ENCODE results near the gene MYOT. TPM values are rescaled to one million over a fixed set of nuclear protein-coding genes. Genes with fewer than 3 reads are reported as not detected.
A peak's percentile ranks its signal among the peaks of the same experiment; 100 is the strongest.

MYOT gene
- total and polyA plus RNA-seq, 2 experiments from 2014 or later = 0.39 TPM; not detected in 1

DNA sequence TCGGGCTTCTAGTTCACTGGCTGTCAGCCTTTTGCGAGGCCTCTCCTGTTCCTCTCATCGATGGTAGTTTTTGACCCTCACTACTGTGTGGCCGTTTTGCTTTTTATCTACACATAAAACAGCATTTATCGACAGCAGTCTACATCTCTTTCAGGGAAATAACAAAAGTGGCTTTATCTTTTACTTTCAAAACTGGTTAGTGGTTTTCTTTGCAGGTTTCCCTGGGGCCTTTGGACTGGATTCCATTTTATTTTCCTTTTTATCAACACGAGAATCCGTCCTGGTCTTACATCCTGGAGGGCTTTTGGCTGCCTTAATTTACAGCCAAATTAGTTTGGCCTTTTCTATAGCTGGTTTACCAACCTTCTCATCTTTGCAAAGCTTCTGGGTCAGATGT is 20.8 kb downstream of the MYOT start:
- peak overlapping the region; percentile 99 for H2AFZ ChIP-seq
- in situ Hi-C loops (cut with MboI) = no loop called here
- H3K9ac ChIP-seq = peak overlapping the region; percentile 87
- 46 to 54% methylated on average over 7 of the region's 7 CpGs for WGBS, 2 experiments (ENCODE audit: low coverage in 1 of 2, low lambda C conversion rate in 2 of 2, missing lambda C conversion rate in 2 of 2)
- H4K20me1 ChIP-seq (ENCODE audit: insufficient read depth) = no peaks in the 10 kb centered on the region
- peak overlapping the region; percentile 80 for H3K27ac ChIP-seq
- H3K36me3 ChIP-seq (ENCODE audit: low read depth) = no peaks in the 10 kb centered on the region
- peak overlapping the region; percentile 95 for H3K4me2 ChIP-seq (ENCODE audit: unreplicated experiment)
- H3K9me2 ChIP-seq (ENCODE audit: insufficient read depth) = no peaks in the 10 kb centered on the region
- no peaks in the 10 kb centered on the region for H3K79me2 ChIP-seq (ENCODE audit: insufficient read depth)
- H3F3A ChIP-seq (ENCODE audit: insufficient read depth) = no peaks in the 10 kb centered on the region
- no peak for TF ChIP-seq EZH2 (IDR thresholded peaks at IDR 0.05; ENCODE audit: insufficient read depth, poor library complexity, severe bottlenecking)
- TF ChIP-seq EZH2phosphoT487 (IDR thresholded peaks at IDR 0.05; ENCODE audit: insufficient read depth, low read depth) = no peak
- no peaks in the 10 kb centered on the region for H3K9me3 ChIP-seq (ENCODE audit: low read depth)
- no peaks in the 10 kb centered on the region for H3K27me3 ChIP-seq (replicated peaks; ENCODE audit: insufficient read depth)
- peak; percentile 16 for DNase-seq
- H3K4me1 ChIP-seq (ENCODE audit: insufficient read depth) = no peaks in the 10 kb centered on the region
- H3K4me3 ChIP-seq = peak overlapping the region; percentile 70

DNA sequence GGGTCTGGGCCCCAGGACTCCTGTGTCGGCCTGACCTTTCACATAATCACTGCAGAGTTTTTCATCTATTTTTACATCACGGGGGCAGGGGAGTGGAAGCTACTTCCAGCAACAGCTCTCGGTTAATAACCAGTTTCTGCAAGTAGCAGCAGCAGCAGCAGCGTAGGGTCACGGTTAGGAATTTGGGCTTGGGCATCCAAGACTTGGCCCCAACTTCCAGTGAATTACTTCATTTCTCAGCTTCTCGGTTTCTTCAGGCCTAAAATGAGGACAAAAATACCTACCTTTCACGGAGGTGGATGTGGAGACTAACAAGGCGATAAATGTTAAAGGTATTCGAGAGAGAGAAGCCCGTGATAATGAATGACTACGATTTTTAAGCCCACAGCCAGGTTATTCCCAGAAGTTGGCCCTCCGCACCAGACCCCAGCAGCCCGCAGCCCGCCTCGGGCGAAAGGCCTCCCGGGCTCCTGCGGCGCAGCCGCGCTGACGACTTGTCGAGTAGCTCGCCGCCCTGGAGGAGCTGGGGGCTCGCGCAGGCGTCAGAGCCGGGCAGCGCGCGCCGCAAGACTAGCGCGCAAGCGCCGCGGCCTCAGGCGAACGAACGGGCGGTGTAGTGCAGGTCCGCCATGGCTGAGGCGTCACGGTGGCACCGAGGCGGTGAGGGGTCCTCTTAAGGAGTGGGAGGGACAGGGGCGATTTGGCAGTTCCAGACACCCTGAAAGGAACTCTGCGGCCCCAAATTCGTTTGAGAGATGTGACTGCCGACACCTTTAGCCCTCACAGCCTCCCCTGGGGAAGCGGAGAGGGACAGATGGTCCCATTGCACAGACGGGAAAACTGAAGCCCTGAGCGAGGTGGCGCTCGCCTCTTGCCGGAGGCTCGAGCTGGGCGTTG is 21.5 kb downstream of the MYOT start, which contains the start of gene PKD2L2:
Gene PKD2L2 (plus strand): TSS at position 595 of the 897 bp plus-strand sequence. CDS start 35 bp downstream, at position 630.
- Histone ChIP-seq H3K36me3 (ENCODE audit: low read depth) (no peaks in the 10 kb centered on the region), H3K9me3 (ENCODE audit: low read depth) (no peaks in the 10 kb centered on the region), H3K4me1 (ENCODE audit: insufficient read depth) (no peaks in the 10 kb centered on the region), H3K4me2 (ENCODE audit: unreplicated experiment) (peak within 1 kb of the TSS; percentile 95), H3K9ac (peak within 1 kb of the TSS; percentile 87), H3K27ac (peak within 1 kb of the TSS; percentile 80), H3K9me2 (ENCODE audit: insufficient read depth) (no peaks in the 10 kb centered on the region), H3K79me2 (ENCODE audit: insufficient read depth) (no peaks in the 10 kb centered on the region), H3K4me3 (peak within 1 kb of the TSS; percentile 70), H4K20me1 (ENCODE audit: insufficient read depth) (no peaks in the 10 kb centered on the region), H3F3A (ENCODE audit: insufficient read depth) (no peaks in the 10 kb centered on the region), H2AFZ (peak within 1 kb of the TSS; percentile 99), H3K27me3 (replicated peaks; ENCODE audit: insufficient read depth) (no peaks in the 10 kb centered on the region)
- TF ChIP-seq EZH2 (IDR thresholded peaks at IDR 0.05; ENCODE audit: insufficient read depth, poor library complexity, severe bottlenecking) (no peak), EZH2phosphoT487 (IDR thresholded peaks at IDR 0.05; ENCODE audit: insufficient read depth, low read depth) (no peak)
- DNase-seq = peak; percentile 94
- WGBS, 2 experiments (ENCODE audit: low coverage in 1 of 2, low lambda C conversion rate in 2 of 2, missing lambda C conversion rate in 2 of 2) = 17 to 18% methylated on average over 54 to 59 of the region's 59 CpGs
- in situ Hi-C loops (cut with MboI) = no loop called here

DNA sequence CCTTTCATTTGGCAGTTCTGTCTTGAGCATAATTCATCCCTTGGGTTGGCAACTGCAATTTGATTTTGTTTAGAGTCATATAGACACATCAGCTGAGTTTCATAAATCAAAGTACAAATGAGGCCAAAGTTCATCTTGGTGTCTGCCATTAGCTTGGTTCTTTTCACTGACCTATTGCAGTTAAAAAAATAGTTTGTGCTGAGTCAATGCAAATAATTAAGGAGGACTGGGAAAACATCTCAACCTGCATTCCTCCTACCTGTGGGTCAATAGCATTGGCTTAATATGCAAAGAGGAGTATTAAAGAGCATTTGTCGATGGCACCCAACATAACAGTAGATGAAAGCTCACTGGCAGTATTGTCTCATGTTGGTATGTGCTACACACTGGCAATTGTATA is 23.2 kb downstream of the MYOT start:
- 83 to 94% methylated on average over 1 of the region's 1 CpG for whole genome bisulfite sequencing, 2 experiments (ENCODE audit: low coverage in 1 of 2, low lambda C conversion rate in 2 of 2, missing lambda C conversion rate in 2 of 2)
- no peak for TF ChIP-seq EZH2 (IDR thresholded peaks at IDR 0.05; ENCODE audit: insufficient read depth, poor library complexity, severe bottlenecking)
- TF ChIP-seq EZH2phosphoT487 (IDR thresholded peaks at IDR 0.05; ENCODE audit: insufficient read depth, low read depth) = no peak
- H3K4me2 ChIP-seq (ENCODE audit: unreplicated experiment) = no peak overlapping the region
- H3K9ac ChIP-seq = no peak overlapping the region
- H2AFZ ChIP-seq = no peak overlapping the region
- no peaks in the 10 kb centered on the region for H3K4me1 ChIP-seq (ENCODE audit: insufficient read depth)
- DNase-seq = no peak
- no peaks in the 10 kb centered on the region for H3K27me3 ChIP-seq (replicated peaks; ENCODE audit: insufficient read depth)
- no peaks in the 10 kb centered on the region for H3K36me3 ChIP-seq (ENCODE audit: low read depth)
- H3F3A ChIP-seq (ENCODE audit: insufficient read depth) = no peaks in the 10 kb centered on the region
- no peaks in the 10 kb centered on the region for H3K9me3 ChIP-seq (ENCODE audit: low read depth)
- no peak overlapping the region for H3K4me3 ChIP-seq
- no peaks in the 10 kb centered on the region for H3K79me2 ChIP-seq (ENCODE audit: insufficient read depth)
- in situ Hi-C loops (cut with MboI) = no loop called here
- no peaks in the 10 kb centered on the region for H3K9me2 ChIP-seq (ENCODE audit: insufficient read depth)
- no peaks in the 10 kb centered on the region for H4K20me1 ChIP-seq (ENCODE audit: insufficient read depth)
- H3K27ac ChIP-seq = no peak overlapping the region

DNA sequence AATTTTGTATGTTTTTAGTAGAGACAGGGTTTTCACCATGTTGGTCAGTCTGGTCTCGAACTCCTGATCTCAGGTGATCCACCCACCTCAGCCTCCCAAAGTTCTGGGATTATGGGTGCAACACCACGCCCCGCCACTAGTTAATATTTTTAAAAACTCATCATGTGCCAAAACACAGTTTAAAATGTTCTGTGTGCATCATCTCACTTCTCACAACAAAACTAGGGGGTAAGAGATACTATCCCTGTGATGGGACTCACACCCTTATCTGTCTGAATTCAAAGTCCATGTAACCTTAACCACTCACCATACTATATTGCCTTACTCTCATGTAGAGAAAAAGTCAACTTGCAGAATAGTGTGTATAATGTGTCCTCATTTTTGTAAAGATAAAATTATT is 24.2 kb downstream of the MYOT start:
- TF ChIP-seq EZH2phosphoT487 (IDR thresholded peaks at IDR 0.05; ENCODE audit: insufficient read depth, low read depth) (no peak), EZH2 (IDR thresholded peaks at IDR 0.05; ENCODE audit: insufficient read depth, poor library complexity, severe bottlenecking) (no peak)
- Histone ChIP-seq H3F3A (ENCODE audit: insufficient read depth) (no peaks in the 10 kb centered on the region), H3K27me3 (replicated peaks; ENCODE audit: insufficient read depth) (no peaks in the 10 kb centered on the region), H3K9me3 (ENCODE audit: low read depth) (no peaks in the 10 kb centered on the region), H3K36me3 (ENCODE audit: low read depth) (no peaks in the 10 kb centered on the region), H4K20me1 (ENCODE audit: insufficient read depth) (no peaks in the 10 kb centered on the region), H3K27ac (no peak overlapping the region), H3K4me1 (ENCODE audit: insufficient read depth) (no peaks in the 10 kb centered on the region), H3K79me2 (ENCODE audit: insufficient read depth) (no peaks in the 10 kb centered on the region), H3K9me2 (ENCODE audit: insufficient read depth) (no peaks in the 10 kb centered on the region), H3K4me3 (no peak overlapping the region), H3K9ac (no peak overlapping the region), H3K4me2 (ENCODE audit: unreplicated experiment) (no peak overlapping the region), H2AFZ (no peak overlapping the region)
- WGBS, 2 experiments (ENCODE audit: low coverage in 1 of 2, low lambda C conversion rate in 2 of 2, missing lambda C conversion rate in 2 of 2) = 80 to 87% methylated on average over 2 to 3 of the region's 3 CpGs
- in situ Hi-C loops (cut with MboI) = no loop called here
- no peak for DNase-seq

Measured in GM23248 (cell line).